WTC11 (cell line): ENCODE results near the gene PEX1. TPM values are rescaled to one million over a fixed set of nuclear protein-coding genes. Genes with fewer than 3 reads are reported as not detected.

Experiments
- AR ChIP-seq: fragments of 250-450 bp; sonication (Bioruptor Pico); IDR thresholded peaks from 2 replicates; pipeline ENCODE4 v1.9.0; 2021; ENCODE audit warnings: mild to moderate bottlenecking
- ATF2 ChIP-seq: sonication (generic); formaldehyde crosslinking; IDR thresholded peaks from 2 replicates; pipeline ENCODE4 v1.8.1; 2022; ENCODE audit warnings: low read depth, missing genetic modification reagents, borderline replicate concordance
- ATF3 ChIP-seq: sonication (generic); formaldehyde crosslinking; conservative IDR thresholded peaks from 2 replicates; pipeline ENCODE4 v1.8.1; 2022; ENCODE audit warnings: mild to moderate bottlenecking, missing genetic modification reagents
- CDX4 ChIP-seq: fragments of 250-450 bp; sonication (Bioruptor Pico); IDR thresholded peaks from 2 replicates; pipeline ENCODE4 v1.9.0; 2021; ENCODE audit warnings: moderate library complexity, mild to moderate bottlenecking, inconsistent platforms, borderline replicate concordance
- CREB1 ChIP-seq: sonication (generic); formaldehyde crosslinking; IDR thresholded peaks from 2 replicates; pipeline ENCODE4 v1.8.0; 2023; ENCODE audit warnings: mild to moderate bottlenecking, missing genetic modification reagents
- E2F4 ChIP-seq: sonication (generic); formaldehyde crosslinking; IDR thresholded peaks from 2 replicates; pipeline ENCODE4 v1.8.1; 2022; ENCODE audit warnings: low read depth, mild to moderate bottlenecking, moderate library complexity, missing genetic modification reagents, borderline replicate concordance
- ESRRA ChIP-seq: sonication (generic); formaldehyde crosslinking; IDR thresholded peaks from 2 replicates; pipeline ENCODE4 v1.8.1; 2022; ENCODE audit warnings: mild to moderate bottlenecking, missing genetic modification reagents, borderline replicate concordance
- FOXJ3 ChIP-seq: sonication (generic); formaldehyde crosslinking; IDR thresholded peaks from 2 replicates; pipeline ENCODE4 v1.9.0; 2021; ENCODE audit warnings: missing genetic modification reagents, mild to moderate bottlenecking, borderline replicate concordance
- IRF2 ChIP-seq: sonication (generic); formaldehyde crosslinking; IDR thresholded peaks from 2 replicates; pipeline ENCODE4 v1.8.0; 2022; ENCODE audit warnings: low read depth, missing genetic modification reagents, borderline replicate concordance
- NFE2L1 ChIP-seq: sonication (generic); formaldehyde crosslinking; IDR thresholded peaks from 2 replicates; pipeline ENCODE4 v1.8.1; 2023; ENCODE audit warnings: missing genetic modification reagents
- NR2C2 ChIP-seq: sonication (generic); formaldehyde crosslinking; IDR thresholded peaks from 2 replicates; pipeline ENCODE4 v1.8.0; 2022; ENCODE audit warnings: mild to moderate bottlenecking, missing genetic modification reagents
- NR3C1 ChIP-seq: sonication (generic); formaldehyde crosslinking; conservative IDR thresholded peaks from 2 replicates; pipeline ENCODE4 v1.8.1; 2023; ENCODE audit warnings: low read depth, mild to moderate bottlenecking, missing genetic modification reagents
- PRDM15 ChIP-seq: sonication (generic); formaldehyde crosslinking; IDR thresholded peaks from 2 replicates; pipeline ENCODE4 v1.8.0; 2022; ENCODE audit warnings: missing genetic modification reagents
- RELA ChIP-seq: sonication (generic); formaldehyde crosslinking; IDR thresholded peaks from 2 replicates; pipeline ENCODE4 v1.8.1; 2022; ENCODE audit warnings: missing genetic modification reagents, mild to moderate bottlenecking, borderline replicate concordance
- TEAD1 ChIP-seq: sonication (generic); formaldehyde crosslinking; IDR thresholded peaks from 2 replicates; pipeline ENCODE4 v1.8.0; 2022; ENCODE audit warnings: mild to moderate bottlenecking, missing genetic modification reagents
- TEAD4 ChIP-seq: sonication (generic); formaldehyde crosslinking; IDR thresholded peaks from 2 replicates; pipeline ENCODE4 v1.8.0; 2022; ENCODE audit warnings: mild to moderate bottlenecking, missing genetic modification reagents
- USF2 ChIP-seq: sonication (generic); formaldehyde crosslinking; IDR thresholded peaks from 2 replicates; pipeline ENCODE4 v1.8.1; 2023; ENCODE audit warnings: mild to moderate bottlenecking, missing genetic modification reagents, moderate library complexity
- ZBTB21 ChIP-seq: sonication (generic); formaldehyde crosslinking; IDR thresholded peaks from 2 replicates; pipeline ENCODE4 v1.8.1; 2023; ENCODE audit warnings: mild to moderate bottlenecking, missing genetic modification reagents, borderline replicate concordance
- ZNF121 ChIP-seq: sonication (generic); formaldehyde crosslinking; IDR thresholded peaks from 2 replicates; pipeline ENCODE4 v1.8.0; 2023; ENCODE audit warnings: missing genetic modification reagents
- ZNF263 ChIP-seq: sonication (generic); formaldehyde crosslinking; IDR thresholded peaks from 2 replicates; pipeline ENCODE4 v1.8.1; 2022; ENCODE audit warnings: low read depth, mild to moderate bottlenecking, moderate library complexity, missing genetic modification reagents
- ZNF396 ChIP-seq: fragments of 250-450 bp; sonication (Bioruptor Pico); IDR thresholded peaks from 2 replicates; pipeline ENCODE4 v1.8.0; 2021; ENCODE audit warnings: mild to moderate bottlenecking, moderate library complexity, borderline replicate concordance
- ZNF423 ChIP-seq: fragments of 250-450 bp; sonication (Bioruptor Pico); IDR thresholded peaks from 2 replicates; pipeline ENCODE4 v2.1.2; 2022; ENCODE audit warnings: mild to moderate bottlenecking, moderate library complexity
- ZNF512 ChIP-seq: sonication (generic); formaldehyde crosslinking; IDR thresholded peaks from 2 replicates; pipeline ENCODE4 v1.8.1; 2022; ENCODE audit warnings: missing genetic modification reagents, borderline replicate concordance
- total RNA-seq: library from RNA; stranded (reverse); gene quantifications from 3 replicates; pipeline ENCODE4 v1.2.3, GENCODE V29; 2021

The PEX1 gene
- total RNA-seq, 1 experiment from 2014 or later, result 24.9 TPM

GRCh38 chr7:92447345-92448204, 80.7 kb downstream of the PEX1 start, which contains the start of gene GATAD1 (continued):
- TF ChIP-seq IRF2 (no peak), ATF3 (no peak), ESRRA (CRISPR knock-in tag) (no peak), ZNF263 (CRISPR knock-in tag) (no peak; the same call in 1 of the 2 replicates), ZNF423 (CRISPR knock-in tag) (no peak), NR3C1 (CRISPR knock-in tag) (no peak), ZNF396 (CRISPR knock-in tag) (no peak), TEAD4 (CRISPR knock-in tag) (0 out of 2 replicates have a peak, but pooled peaks have one; percentile 16), ZNF512 (CRISPR knock-in tag) (no peak), USF2 (CRISPR knock-in tag) (peak; percentile 88), E2F4 (CRISPR knock-in tag) (0 out of 2 replicates have a peak, but pooled peaks have one; percentile 18), FOXJ3 (CRISPR knock-in tag) (no peak), TEAD1 (CRISPR knock-in tag) (peak; percentile 89), ATF2 (CRISPR knock-in tag) (no peak), AR (CRISPR knock-in tag) (no peak), NFE2L1 (CRISPR knock-in tag) (no peak), ZNF121 (CRISPR knock-in tag) (no peak), CDX4 (no peak), ZBTB21 (no peak), NR2C2 (CRISPR knock-in tag) (no peak), CREB1 (CRISPR knock-in tag) (no peak), RELA (peak; percentile 55; the same call in 1 of the 2 replicates), PRDM15 (CRISPR knock-in tag) (no peak)
